Lower leg skin (tissue), 4 donors: ENCODE data around the gene TMUB2. TPM values are rescaled to one million over a fixed set of nuclear protein-coding genes. Genes with fewer than 3 reads are reported as not detected.

Experiments used
- DNase-seq, 2 donors: peaks; one replicate each; pipeline ENCODE4 v3.0.0-alpha.2; 2019; ENCODE audit warnings: low spot score in 2 of 2
- H3K4me3 ChIP-seq: fragments of 200-600 bp; sonication (generic); 2 replicates; pipeline ENCODE4 v1.5.1; 2017; ENCODE audit warnings: mild to moderate bottlenecking, low read depth; ENCODE audit not compliant: poor library complexity, severe bottlenecking
- POLR2A ChIP-seq, 2 donors: fragments of 450-650 bp; IDR thresholded peaks; one replicate each; pipeline ENCODE4 v1.6.1; 2016 to 2017; ENCODE audit warnings: antibody characterized with exemption in 2 of 2, mild to moderate bottlenecking in 1 of 2, moderate library complexity in 1 of 2
- WGBS, 2 donors: methylation state at CpG; one replicate each; pipeline ENCODE4 v1.1.5; 2018; 5-methylcytosine and 5-hydroxymethylcytosine counted together
- intact Hi-C: fragments of 100-400 bp; cut with DNase I; formaldehyde crosslinking; loops from one replicate; pipeline ENCODE4 v1.15.0; 2023; ENCODE audit warnings: low total_unique reads
- total RNA-seq, 4 donors: library from RNA; depleted of rRNA; stranded (reverse); fragments of >200 nt; gene quantifications; one replicate each; pipeline ENCODE4 v1.1.0, GENCODE V29; 2016
- TF ChIP-seq, protein P1 (sequence below), 3 donors: fragments of 450-650 bp; IDR thresholded peaks; one replicate each; pipeline ENCODE4 v1.5.1; 2016; ENCODE audit warnings: antibody characterized with exemption in 3 of 3, mild to moderate bottlenecking in 3 of 3, moderate library complexity in 2 of 3

TMUB2 gene
- total RNA-seq, 4 donors from 2014 or later = 23.4 to 44.5 (median 34.8) TPM

DNA sequence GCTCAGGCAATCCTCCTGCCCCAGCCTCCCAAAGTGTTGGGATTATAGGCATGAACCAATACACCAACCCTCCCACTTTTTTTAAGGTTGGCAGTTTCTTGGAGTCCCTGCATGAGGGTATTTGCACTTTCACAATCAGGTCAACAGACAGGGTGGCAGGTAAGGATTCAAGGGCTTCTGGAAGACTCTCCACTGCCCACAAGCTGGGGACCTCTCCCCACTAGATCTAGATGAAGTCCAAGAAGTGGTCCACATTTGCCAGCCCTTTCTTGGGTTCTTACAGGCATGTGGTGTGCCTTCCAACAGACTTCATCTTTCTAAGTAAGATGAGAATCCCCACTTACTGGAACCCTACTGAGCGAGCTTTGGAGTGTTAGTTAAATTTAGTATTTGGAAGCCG is 12.3 kb upstream of the TMUB2 start:
- TF ChIP-seq, protein P1, sequence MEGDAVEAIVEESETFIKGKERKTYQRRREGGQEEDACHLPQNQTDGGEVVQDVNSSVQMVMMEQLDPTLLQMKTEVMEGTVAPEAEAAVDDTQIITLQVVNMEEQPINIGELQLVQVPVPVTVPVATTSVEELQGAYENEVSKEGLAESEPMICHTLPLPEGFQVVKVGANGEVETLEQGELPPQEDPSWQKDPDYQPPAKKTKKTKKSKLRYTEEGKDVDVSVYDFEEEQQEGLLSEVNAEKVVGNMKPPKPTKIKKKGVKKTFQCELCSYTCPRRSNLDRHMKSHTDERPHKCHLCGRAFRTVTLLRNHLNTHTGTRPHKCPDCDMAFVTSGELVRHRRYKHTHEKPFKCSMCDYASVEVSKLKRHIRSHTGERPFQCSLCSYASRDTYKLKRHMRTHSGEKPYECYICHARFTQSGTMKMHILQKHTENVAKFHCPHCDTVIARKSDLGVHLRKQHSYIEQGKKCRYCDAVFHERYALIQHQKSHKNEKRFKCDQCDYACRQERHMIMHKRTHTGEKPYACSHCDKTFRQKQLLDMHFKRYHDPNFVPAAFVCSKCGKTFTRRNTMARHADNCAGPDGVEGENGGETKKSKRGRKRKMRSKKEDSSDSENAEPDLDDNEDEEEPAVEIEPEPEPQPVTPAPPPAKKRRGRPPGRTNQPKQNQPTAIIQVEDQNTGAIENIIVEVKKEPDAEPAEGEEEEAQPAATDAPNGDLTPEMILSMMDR (IDR thresholded peaks at IDR 0.05) = no peak
- 90 to 97% methylated on average over 2 of the region's 2 CpGs for WGBS, 2 donors
- no peak for DNase-seq
- intact Hi-C loops = no loop called here
- H3K4me3 ChIP-seq = no peak overlapping the region

DNA sequence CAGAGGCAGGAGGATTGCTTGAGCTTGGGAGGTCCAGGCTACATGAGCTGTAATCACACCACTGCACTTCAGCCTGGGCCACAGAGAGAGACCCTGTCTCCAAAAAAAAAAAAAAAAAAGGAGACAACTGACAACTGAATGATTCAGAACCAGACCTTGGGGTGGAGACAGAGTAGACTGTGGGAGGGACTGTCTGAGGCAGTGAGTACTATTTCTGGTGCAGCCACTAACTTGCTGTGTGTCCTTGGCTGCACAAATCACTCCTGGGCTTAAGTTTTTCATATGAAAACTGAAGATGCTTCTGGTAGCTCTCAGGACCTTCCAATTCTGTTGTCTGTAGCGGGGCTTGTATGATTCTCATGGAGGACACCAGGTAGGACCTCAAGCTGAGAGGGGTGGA is 10.5 kb upstream of the TMUB2 start:
- H3K4me3 ChIP-seq = no peak overlapping the region
- no peak for DNase-seq
- 95 to 100% methylated on average over 1 of the region's 1 CpG for WGBS, 2 donors
- intact Hi-C loops = no loop called here
- TF ChIP-seq, protein P1 (IDR thresholded peaks at IDR 0.05) = no peak
- TF ChIP-seq POLR2A (IDR thresholded peaks at IDR 0.05) = no peak

DNA sequence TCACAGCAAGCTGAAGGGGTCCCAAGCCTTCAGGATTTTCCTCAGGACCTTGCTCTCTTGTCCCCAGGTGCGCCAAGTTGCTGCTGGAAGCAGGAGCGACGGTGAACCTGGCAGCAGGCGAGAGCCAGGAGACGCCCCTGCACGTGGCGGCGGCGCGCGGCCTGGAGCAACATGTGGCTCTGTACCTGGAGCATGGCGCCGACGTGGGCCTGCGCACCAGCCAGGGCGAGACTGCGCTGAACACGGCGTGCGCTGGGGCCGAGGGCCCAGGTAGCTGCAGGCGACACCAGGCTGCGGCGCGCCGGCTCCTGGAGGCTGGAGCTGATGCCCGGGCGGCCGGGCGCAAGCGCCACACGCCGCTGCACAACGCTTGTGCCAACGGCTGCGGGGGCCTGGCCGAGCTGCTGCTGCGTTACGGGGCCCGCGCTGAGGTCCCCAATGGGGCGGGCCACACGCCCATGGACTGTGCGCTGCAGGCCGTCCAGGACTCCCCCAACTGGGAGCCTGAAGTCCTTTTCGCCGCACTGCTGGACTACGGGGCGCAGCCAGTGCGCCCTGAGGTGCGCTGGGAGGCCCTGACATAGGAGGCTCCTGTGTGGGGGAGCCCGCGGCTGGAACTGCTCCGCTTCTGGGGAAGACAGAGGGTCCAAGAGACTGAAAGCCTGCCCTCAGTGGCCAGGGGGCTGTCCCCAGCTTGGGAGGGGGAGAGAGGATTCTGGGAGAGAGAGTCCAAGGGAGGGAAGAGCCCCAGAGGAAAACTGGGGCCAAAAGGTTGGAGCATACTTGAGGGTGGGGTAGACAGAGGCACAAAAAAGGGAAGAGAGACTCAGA is 9.9 kb upstream of the TMUB2 start:
- no peak for TF ChIP-seq POLR2A (IDR thresholded peaks at IDR 0.05)
- TF ChIP-seq, protein P1 (IDR thresholded peaks at IDR 0.05) = no peak
- no peak for DNase-seq
- WGBS, 2 donors = 94 to 95% methylated on average over 28 to 39 of the region's 54 CpGs
- intact Hi-C loops = no loop called here
- H3K4me3 ChIP-seq = no peak overlapping the region

DNA sequence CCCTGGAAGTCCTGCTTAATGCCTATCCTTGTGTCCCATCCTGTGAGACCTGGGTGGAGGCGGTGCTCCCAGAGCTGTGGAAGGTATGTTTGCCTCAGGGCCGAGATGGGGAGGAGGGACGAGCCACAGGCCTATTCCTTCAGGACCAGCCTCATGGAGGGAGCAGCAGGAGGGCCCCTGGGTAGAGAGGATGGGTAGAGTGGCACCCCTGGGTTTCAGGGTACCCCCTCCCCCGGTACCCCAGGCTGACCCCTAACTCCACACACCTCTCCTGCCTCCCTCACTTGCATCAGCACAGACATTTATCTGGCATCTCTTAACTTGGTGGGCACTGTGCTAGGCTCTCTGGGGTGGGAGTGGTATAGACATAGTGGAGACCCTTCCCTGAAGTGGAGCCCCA is 9.1 kb upstream of the TMUB2 start:
- intact Hi-C loops = no loop called here
- TF ChIP-seq POLR2A (IDR thresholded peaks at IDR 0.05) = no peak
- TF ChIP-seq, protein P1 (IDR thresholded peaks at IDR 0.05) = no peak
- H3K4me3 ChIP-seq = no peak overlapping the region
- 90 to 98% methylated on average over 4 of the region's 4 CpGs for WGBS, 2 donors
- DNase-seq = no peak

DNA sequence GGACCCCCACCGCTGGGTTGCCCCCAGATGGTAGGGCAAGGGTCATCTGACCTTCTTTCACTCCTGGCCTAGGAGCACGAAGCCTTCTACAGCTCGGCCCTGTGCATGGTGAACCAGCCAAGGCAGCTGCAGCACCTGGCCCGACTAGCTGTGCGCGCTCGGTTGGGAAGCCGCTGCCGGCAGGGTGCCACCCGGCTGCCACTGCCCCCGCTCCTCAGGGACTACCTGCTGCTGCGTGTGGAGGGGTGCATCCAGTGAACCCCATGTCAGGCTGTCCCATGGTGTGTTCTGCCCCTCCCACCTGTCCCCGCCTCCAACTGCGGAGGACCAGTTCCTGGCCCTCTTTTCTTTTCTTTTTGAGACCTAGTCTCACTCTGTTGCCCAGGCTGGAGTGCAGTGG is 8.6 kb upstream of the TMUB2 start:
- no peak for DNase-seq
- TF ChIP-seq, protein P1 (IDR thresholded peaks at IDR 0.05) = no peak
- H3K4me3 ChIP-seq = no peak overlapping the region
- intact Hi-C loops = no loop called here
- 88 to 90% methylated on average over 9 to 14 of the region's 14 CpGs for WGBS, 2 donors

DNA sequence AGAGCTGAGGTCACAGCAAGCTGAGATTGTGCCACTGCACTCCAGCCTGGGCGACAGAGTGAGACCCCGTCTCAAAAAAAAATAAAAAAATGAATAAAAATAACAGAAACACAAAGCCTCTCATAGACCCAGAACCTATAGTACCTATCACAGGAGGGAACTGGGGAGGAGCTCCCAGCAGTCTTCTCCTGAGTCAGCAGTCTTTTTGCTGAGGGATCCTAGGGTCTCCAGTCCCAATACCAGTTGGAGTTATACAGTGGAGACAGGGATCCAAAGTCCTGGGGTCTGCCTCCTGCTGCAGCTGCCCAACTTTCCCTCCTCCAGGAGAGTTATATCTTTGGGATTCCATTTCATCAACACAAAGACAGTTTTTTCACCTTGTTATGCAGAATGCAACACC is 3.7 kb upstream of the TMUB2 start:
- intact Hi-C loops = no loop called here
- no peak for DNase-seq
- no peak for TF ChIP-seq POLR2A (IDR thresholded peaks at IDR 0.05)
- TF ChIP-seq, protein P1 (IDR thresholded peaks at IDR 0.05) = no peak
- H3K4me3 ChIP-seq = no peak overlapping the region
- WGBS, 2 donors = 89 to 94% methylated on average over 2 of the region's 2 CpGs
